K562 (cell line): ENCODE data around the gene TBX1. TPM values are rescaled to one million over a fixed set of nuclear protein-coding genes. Genes with fewer than 3 reads are reported as not detected.

ENCODE experiments used
- polyA plus RNA-seq, 8 experiments: library from polyadenylated mRNA; depleted of rRNA in 4 of 8; stranded (reverse) in 5 of 8; unstranded in 3 of 8; fragments of >200 nt; fragmentation: Nextera tagmentation in 2 of 8; fragmentation: Illumina TruSeq in 1 of 8; extraction: Ambion mirVana in 2 of 8; extraction: Trizol in 1 of 8; gene quantifications; 2 replicates each; pipeline versions ENCODE4 v1.2.1 to v1.2.3, GENCODE V29; 2011 to 2014; ENCODE audit warnings: inconsistent platforms in 1 of 8, missing spikeins in 1 of 8
- total RNA-seq, 7 experiments: library from RNA; depleted of rRNA in 6 of 7; stranded (reverse); fragments of >200 nt in 6 of 7; fragmentation: Illumina TruSeq in 2 of 7; extraction: Trizol in 2 of 7; gene quantifications; 2 replicates each; pipeline versions ENCODE4 v1.2.1 to v1.2.3, GENCODE V29; 2011 to 2021; ENCODE audit warnings: low replicate concordance in 1 of 7
- TF ChIP-seq, protein P1 (sequence below): fragments of 450-650 bp; IDR thresholded peaks from 2 replicates; pipeline ENCODE4 v1.6.1; 2016; ENCODE audit warnings: mild to moderate bottlenecking, moderate library complexity
- TF ChIP-seq, protein P2 (sequence below): fragments of 200-600 bp; sonication (generic); IDR thresholded peaks from one replicate; pipeline ENCODE4 v1.6.1; 2012; ENCODE audit warnings: mild to moderate bottlenecking, low read depth, low read length, inconsistent platforms

Gene TBX1
- total and polyA plus RNA-seq, 9 of the 15 experiments (the other 6 are each of a cell fraction or from before 2014, with no cell fraction given), result 0.07 to 35.0 (median 3.9) TPM

DNA sequence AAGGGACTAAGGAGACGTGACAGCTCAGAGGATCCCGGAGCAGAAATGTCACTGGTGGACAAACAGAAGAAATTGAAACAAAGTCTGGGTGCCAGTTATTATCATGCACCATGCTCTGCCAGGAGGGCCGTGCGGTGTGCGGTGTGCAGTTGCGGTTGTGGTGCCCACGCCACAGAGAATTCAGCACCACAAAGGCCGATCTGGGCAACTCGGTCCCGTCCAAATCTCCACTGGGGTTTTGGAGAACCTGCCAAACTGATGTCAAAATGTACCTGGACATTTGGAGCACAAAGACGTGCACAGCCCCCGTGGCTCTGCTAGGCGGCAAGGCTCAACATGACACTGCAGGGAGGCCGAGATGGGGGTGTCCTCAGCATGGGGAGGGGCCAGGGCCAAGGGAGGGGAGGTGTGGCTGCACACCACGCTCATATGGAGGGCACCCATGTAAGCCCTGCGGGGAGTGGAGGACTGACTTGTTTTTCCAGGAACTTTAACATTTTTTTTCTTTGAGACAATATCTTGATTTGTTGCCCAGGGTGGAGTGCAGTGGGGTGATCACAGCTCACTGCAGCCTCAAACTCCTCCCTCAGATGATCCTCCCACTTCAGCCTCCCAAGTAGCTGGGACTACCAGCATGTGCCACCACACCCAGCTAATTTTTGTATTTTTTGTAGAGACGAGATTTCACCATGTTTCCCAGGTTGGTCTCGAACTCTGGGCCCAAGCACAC, 54.7 kb downstream of the TBX1 start (continued):
- TF ChIP-seq, protein P1, sequence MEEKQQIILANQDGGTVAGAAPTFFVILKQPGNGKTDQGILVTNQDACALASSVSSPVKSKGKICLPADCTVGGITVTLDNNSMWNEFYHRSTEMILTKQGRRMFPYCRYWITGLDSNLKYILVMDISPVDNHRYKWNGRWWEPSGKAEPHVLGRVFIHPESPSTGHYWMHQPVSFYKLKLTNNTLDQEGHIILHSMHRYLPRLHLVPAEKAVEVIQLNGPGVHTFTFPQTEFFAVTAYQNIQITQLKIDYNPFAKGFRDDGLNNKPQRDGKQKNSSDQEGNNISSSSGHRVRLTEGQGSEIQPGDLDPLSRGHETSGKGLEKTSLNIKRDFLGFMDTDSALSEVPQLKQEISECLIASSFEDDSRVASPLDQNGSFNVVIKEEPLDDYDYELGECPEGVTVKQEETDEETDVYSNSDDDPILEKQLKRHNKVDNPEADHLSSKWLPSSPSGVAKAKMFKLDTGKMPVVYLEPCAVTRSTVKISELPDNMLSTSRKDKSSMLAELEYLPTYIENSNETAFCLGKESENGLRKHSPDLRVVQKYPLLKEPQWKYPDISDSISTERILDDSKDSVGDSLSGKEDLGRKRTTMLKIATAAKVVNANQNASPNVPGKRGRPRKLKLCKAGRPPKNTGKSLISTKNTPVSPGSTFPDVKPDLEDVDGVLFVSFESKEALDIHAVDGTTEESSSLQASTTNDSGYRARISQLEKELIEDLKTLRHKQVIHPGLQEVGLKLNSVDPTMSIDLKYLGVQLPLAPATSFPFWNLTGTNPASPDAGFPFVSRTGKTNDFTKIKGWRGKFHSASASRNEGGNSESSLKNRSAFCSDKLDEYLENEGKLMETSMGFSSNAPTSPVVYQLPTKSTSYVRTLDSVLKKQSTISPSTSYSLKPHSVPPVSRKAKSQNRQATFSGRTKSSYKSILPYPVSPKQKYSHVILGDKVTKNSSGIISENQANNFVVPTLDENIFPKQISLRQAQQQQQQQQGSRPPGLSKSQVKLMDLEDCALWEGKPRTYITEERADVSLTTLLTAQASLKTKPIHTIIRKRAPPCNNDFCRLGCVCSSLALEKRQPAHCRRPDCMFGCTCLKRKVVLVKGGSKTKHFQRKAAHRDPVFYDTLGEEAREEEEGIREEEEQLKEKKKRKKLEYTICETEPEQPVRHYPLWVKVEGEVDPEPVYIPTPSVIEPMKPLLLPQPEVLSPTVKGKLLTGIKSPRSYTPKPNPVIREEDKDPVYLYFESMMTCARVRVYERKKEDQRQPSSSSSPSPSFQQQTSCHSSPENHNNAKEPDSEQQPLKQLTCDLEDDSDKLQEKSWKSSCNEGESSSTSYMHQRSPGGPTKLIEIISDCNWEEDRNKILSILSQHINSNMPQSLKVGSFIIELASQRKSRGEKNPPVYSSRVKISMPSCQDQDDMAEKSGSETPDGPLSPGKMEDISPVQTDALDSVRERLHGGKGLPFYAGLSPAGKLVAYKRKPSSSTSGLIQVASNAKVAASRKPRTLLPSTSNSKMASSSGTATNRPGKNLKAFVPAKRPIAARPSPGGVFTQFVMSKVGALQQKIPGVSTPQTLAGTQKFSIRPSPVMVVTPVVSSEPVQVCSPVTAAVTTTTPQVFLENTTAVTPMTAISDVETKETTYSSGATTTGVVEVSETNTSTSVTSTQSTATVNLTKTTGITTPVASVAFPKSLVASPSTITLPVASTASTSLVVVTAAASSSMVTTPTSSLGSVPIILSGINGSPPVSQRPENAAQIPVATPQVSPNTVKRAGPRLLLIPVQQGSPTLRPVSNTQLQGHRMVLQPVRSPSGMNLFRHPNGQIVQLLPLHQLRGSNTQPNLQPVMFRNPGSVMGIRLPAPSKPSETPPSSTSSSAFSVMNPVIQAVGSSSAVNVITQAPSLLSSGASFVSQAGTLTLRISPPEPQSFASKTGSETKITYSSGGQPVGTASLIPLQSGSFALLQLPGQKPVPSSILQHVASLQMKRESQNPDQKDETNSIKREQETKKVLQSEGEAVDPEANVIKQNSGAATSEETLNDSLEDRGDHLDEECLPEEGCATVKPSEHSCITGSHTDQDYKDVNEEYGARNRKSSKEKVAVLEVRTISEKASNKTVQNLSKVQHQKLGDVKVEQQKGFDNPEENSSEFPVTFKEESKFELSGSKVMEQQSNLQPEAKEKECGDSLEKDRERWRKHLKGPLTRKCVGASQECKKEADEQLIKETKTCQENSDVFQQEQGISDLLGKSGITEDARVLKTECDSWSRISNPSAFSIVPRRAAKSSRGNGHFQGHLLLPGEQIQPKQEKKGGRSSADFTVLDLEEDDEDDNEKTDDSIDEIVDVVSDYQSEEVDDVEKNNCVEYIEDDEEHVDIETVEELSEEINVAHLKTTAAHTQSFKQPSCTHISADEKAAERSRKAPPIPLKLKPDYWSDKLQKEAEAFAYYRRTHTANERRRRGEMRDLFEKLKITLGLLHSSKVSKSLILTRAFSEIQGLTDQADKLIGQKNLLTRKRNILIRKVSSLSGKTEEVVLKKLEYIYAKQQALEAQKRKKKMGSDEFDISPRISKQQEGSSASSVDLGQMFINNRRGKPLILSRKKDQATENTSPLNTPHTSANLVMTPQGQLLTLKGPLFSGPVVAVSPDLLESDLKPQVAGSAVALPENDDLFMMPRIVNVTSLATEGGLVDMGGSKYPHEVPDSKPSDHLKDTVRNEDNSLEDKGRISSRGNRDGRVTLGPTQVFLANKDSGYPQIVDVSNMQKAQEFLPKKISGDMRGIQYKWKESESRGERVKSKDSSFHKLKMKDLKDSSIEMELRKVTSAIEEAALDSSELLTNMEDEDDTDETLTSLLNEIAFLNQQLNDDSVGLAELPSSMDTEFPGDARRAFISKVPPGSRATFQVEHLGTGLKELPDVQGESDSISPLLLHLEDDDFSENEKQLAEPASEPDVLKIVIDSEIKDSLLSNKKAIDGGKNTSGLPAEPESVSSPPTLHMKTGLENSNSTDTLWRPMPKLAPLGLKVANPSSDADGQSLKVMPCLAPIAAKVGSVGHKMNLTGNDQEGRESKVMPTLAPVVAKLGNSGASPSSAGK, result no peak
- TF ChIP-seq, protein P2, sequence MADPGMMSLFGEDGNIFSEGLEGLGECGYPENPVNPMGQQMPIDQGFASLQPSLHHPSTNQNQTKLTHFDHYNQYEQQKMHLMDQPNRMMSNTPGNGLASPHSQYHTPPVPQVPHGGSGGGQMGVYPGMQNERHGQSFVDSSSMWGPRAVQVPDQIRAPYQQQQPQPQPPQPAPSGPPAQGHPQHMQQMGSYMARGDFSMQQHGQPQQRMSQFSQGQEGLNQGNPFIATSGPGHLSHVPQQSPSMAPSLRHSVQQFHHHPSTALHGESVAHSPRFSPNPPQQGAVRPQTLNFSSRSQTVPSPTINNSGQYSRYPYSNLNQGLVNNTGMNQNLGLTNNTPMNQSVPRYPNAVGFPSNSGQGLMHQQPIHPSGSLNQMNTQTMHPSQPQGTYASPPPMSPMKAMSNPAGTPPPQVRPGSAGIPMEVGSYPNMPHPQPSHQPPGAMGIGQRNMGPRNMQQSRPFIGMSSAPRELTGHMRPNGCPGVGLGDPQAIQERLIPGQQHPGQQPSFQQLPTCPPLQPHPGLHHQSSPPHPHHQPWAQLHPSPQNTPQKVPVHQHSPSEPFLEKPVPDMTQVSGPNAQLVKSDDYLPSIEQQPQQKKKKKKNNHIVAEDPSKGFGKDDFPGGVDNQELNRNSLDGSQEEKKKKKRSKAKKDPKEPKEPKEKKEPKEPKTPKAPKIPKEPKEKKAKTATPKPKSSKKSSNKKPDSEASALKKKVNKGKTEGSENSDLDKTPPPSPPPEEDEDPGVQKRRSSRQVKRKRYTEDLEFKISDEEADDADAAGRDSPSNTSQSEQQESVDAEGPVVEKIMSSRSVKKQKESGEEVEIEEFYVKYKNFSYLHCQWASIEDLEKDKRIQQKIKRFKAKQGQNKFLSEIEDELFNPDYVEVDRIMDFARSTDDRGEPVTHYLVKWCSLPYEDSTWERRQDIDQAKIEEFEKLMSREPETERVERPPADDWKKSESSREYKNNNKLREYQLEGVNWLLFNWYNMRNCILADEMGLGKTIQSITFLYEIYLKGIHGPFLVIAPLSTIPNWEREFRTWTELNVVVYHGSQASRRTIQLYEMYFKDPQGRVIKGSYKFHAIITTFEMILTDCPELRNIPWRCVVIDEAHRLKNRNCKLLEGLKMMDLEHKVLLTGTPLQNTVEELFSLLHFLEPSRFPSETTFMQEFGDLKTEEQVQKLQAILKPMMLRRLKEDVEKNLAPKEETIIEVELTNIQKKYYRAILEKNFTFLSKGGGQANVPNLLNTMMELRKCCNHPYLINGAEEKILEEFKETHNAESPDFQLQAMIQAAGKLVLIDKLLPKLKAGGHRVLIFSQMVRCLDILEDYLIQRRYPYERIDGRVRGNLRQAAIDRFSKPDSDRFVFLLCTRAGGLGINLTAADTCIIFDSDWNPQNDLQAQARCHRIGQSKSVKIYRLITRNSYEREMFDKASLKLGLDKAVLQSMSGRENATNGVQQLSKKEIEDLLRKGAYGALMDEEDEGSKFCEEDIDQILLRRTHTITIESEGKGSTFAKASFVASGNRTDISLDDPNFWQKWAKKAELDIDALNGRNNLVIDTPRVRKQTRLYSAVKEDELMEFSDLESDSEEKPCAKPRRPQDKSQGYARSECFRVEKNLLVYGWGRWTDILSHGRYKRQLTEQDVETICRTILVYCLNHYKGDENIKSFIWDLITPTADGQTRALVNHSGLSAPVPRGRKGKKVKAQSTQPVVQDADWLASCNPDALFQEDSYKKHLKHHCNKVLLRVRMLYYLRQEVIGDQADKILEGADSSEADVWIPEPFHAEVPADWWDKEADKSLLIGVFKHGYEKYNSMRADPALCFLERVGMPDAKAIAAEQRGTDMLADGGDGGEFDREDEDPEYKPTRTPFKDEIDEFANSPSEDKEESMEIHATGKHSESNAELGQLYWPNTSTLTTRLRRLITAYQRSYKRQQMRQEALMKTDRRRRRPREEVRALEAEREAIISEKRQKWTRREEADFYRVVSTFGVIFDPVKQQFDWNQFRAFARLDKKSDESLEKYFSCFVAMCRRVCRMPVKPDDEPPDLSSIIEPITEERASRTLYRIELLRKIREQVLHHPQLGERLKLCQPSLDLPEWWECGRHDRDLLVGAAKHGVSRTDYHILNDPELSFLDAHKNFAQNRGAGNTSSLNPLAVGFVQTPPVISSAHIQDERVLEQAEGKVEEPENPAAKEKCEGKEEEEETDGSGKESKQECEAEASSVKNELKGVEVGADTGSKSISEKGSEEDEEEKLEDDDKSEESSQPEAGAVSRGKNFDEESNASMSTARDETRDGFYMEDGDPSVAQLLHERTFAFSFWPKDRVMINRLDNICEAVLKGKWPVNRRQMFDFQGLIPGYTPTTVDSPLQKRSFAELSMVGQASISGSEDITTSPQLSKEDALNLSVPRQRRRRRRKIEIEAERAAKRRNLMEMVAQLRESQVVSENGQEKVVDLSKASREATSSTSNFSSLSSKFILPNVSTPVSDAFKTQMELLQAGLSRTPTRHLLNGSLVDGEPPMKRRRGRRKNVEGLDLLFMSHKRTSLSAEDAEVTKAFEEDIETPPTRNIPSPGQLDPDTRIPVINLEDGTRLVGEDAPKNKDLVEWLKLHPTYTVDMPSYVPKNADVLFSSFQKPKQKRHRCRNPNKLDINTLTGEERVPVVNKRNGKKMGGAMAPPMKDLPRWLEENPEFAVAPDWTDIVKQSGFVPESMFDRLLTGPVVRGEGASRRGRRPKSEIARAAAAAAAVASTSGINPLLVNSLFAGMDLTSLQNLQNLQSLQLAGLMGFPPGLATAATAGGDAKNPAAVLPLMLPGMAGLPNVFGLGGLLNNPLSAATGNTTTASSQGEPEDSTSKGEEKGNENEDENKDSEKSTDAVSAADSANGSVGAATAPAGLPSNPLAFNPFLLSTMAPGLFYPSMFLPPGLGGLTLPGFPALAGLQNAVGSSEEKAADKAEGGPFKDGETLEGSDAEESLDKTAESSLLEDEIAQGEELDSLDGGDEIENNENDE, result no peak
